NCI-H2107 (cell line): ENCODE results near the gene CAPN15.
"Not testable (repeated sequence)": the region's sequence is repeated elsewhere in the genome, so short reads cannot be mapped to it uniquely, and the experiment has no call there.

Experiments used
- DNase-seq: peaks from one replicate; lab custom pipeline; 2025; lab: John Stamatoyannopoulos, UW

Gene CAPN15

DNA sequence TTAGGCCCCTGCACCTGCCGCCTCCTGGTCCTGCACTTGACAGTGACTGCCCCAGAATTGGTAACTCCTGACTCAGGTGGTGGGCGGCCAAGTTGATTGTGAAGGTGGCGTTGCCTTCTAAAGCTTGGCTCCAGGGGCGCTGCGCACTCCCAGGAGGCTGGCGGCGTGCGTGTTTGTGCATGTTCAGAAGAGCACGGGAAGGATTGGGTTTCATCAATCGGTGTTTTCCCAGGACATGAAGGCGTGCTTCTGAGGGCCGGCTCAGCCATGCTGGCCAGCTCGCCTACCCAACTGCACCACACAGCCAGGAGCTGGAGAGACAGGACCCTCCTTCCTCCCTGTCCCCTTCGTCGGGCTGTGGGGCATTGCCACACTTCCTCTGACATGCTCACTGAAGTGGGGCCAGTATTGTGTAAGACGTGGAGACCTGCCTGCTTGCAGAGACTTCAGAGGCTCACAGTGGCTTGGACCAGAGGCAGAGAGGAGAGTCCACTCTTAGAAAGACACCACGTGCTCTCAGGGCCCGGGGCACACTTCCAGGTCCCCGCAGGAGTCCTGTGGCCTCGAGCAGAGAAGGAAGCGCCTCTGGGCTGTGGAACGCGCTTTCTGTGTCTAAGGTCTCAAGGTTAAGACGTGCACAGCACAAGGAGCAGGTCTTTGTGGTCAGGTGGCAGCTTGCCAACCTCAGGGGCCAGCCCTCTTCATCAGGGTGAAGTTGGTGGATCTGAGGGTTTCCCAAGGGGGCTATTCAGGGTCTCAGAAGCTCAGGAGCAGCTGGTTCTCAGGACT, 65.2 kb downstream of the CAPN15 start:
- peak; percentile 74 for DNase-seq

DNA sequence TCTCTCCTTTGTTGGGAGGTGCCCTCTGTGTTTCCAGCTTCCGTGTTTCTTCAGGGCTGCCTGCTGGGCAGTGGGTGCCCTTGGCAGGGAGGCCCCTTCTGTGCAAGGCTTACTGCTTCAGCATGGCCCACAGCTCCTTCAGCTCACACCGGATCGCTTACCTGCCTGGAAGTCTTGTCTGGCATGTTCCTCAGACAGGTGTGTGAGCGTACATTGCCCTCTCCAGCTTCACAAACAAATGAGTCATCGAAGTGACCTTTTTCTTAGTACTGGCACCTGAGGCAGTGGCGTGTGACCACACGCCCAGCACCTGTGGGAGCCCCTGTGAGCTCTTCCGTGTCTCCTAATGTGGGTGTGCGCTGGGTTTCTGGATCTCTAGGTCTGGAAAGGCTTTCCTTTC, 65.9 kb downstream of the CAPN15 start:
- peak; percentile 48 for DNase-seq

- no peak for DNase-seq
Observed at GRCh38 chr16:593807-594206, 66.3 kb downstream of the CAPN15 start.

GRCh38 chr16:595094-595528, 67.6 kb downstream of the CAPN15 start:
- no peak for DNase-seq

DNA sequence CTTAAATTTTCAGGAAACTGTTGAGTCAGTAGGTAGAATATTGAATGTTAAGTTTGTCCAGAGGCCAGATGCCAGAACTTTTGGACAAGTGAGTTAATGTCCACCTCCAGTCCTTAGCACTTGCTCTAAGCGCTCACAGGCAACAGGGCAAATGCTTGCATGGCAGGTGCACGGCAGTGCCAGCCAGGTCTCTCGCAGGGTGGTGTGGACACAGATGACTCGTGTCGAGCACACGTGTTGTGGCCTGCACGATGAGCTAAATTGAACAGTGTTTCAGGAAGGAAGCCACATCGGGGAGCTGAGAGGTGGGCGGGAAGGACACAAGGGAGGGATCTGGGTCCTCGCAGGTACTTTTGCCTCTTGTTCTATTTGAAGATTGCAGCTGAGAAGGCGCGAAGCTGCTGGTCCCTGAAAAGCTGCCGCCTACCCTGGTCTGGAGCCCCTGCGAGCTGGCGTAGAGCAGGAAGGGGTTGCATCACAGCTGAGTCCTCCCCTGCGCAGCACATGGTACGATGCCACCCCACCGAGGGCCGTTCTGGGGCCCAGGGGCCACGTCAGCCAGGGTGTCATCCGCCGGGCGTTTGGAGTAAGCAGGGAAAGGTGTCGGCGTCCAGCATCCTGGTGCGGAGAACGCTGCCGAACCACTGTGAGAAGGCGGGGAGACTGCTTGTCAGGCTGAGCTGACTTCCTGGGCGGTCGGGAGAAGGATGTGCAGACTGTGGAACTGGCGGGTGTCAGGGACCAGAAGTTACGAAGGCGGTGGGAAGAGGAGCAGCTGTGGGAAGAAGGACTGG, 68.6 kb downstream of the CAPN15 start:
- no peak for DNase-seq

DNA sequence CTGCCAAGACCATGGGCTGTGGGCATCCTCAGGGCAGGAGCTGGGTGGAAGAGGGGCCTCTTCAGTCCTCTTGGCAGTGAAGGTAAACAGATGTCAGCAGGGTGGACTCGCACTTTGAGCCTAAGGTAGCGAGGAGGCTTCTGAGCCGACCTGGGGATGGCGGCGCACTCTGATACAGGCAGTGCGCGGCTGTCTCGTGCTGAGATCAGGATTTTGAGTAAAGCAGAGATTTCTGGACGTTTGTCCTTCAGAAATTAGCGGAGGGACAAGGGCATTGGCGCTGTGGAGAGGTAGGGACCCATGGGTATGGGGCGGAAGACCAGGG, 69.2 kb downstream of the CAPN15 start:
- DNase-seq = no peak

GRCh38 chr16:597655-598054, 70.1 kb downstream of the CAPN15 start:
- not testable (repeated sequence) for DNase-seq

- DNase-seq = no peak
Observed at GRCh38 chr16:598823-599739, 71.6 kb downstream of the CAPN15 start.

DNA sequence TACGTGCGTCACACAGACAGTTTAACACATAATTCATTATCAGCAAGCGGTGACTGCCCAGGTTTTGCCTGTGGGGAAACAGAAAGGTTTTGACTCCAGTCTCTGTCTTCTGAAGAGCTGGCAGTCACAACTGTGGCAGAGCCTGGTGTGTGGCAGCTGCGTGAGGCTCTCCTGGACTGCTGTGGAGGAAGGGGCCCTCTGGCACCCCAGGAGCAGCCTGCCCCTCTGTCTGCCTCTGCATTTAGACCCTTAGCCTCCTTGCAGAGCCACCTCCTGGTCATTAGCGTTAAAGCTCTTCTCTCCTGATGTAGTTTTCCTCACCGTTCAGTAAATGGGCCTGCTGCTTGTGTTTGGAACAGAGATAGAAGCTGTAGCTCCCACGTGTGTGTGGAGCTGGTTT, 73.3 kb downstream of the CAPN15 start:
- no peak for DNase-seq

DNA sequence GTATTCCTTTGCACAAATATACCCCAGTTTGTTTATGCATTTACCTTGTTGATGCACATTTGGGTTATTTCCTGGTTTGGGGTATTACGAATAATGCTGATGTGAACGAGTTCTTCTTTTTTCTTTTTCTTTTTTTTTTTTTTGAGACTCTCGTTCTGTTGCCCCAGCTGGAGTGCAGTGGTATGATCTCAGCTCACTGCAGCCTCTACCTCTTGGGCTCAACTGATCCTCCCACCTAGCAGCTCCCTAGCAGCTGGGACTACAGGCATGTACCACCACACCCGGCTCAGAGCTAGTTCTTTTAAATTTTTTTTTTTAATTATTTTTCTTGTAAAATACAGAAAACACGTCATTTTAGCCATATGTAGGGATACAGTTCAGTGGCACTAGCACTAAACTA, 76.4 kb downstream of the CAPN15 start:
- DNase-seq = no peak
